GM21786 (cell line): ENCODE results near the gene DNAH17.

Experiments used
- ATAC-seq: cut with Tn5 transposase; IDR thresholded peaks from one replicate; pipeline ENCODE4 v1.9.1; 2021; ENCODE audit not compliant: unreplicated experiment

The DNAH17 gene

GRCh38 chr17:78419970-78420815, 157.0 kb downstream of the DNAH17 start:
- no peak for ATAC-seq

GRCh38 chr17:78418326-78419026, 158.7 kb downstream of the DNAH17 start:
- ATAC-seq: no peak

- ATAC-seq: no peak
Observed at GRCh38 chr17:78417531-78417909, 159.7 kb downstream of the DNAH17 start.

DNA sequence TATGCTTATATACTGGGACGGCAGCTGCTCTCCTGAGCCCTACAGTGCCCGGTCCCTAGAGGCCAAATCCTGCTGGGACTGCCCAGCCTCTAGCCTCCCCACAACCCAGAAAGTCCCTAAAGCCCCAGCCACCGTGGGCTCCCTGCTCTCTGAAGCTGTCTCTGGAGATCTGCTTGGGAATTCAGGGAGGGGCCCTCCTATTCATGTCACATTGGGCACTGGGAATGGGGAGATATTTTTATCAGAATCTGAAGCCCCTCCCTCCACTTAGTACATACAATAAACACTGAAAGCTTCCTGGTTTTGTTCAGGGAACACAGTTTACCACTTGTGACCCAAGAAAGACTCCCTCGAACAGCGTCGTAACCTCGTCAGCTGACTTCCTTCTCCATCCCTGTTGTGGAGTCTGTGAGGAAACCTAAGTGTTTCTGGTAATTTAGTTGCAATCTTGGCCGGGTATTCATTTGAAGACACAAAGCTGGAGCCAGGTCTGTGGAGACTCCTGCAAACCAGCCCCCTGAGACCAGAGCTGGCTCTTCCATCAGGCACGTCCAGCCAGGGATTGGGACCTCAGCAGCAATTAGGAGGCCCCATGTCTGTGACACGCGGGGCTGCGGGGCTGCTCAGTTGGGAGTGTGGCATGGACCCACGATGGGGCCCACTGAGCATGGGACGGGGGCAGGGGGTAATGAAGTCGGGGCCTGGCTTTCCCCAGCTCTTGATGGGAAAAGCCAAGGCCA, 160.2 kb downstream of the DNAH17 start:
- no peak for ATAC-seq

DNA sequence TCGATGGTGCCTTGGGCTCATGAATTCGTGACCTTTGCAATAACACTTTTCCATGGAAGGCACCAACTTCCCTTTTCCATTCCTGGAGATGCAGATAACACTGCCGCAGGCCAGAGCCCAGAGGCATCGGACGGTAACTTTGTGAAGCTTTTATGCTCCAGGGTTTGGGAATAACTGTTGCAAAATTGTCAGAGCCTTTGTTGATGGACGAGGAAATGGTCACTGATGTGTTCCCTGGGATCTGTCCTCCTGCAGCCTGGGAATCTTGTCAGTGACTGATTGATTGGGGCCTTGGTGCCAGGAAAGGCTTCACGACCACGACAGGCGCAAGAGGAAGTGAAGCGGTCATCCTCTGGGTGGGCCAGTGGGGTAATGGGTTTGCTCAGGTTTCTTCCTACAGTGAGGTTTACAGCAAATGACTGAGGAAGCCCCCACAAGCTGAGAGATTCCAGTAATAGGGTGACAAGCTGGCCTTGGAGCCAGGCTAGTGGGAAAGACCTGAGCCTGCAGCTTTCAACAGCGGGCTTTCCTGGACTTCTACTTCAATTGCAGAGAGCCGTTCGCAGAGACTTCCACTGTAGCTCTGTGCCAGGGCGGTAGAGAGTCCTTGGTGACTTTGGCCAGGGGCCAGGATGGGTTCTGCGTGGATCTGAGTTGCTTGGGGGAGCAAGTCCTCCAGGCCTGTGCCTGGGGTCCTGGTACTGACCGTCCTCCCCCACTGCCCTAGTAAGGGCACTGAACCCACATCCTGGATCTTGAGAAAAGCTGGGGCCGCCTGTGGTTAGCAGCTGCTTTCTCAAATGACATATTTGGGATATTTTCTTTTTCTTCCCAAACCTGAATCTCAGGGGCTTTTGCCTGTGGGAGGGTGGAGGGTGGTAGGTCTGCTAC, 161.1 kb downstream of the DNAH17 start:
- no peak for ATAC-seq

- ATAC-seq: no peak
Observed at GRCh38 chr17:78414178-78415162, 162.7 kb downstream of the DNAH17 start.

DNA sequence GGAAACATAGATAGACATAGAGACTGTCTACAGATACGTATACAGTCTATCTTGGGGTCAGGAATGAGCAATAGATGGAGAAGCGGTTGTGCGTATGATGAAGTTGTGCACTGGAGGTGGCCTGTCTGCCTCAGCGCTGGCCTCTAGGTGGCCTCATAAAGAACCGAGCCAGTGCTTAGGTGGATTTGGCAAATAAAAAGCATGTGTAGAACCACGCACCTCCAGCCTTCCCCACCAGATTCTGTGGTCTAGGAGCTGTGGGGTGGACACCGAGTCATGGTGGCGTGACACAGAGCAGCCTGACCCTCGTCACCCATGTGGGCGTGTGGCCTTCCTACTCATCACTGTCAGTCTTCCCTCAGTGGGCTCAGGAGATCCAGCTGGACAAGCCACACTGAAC, 164.8 kb downstream of the DNAH17 start:
- ATAC-seq: no peak

DNA sequence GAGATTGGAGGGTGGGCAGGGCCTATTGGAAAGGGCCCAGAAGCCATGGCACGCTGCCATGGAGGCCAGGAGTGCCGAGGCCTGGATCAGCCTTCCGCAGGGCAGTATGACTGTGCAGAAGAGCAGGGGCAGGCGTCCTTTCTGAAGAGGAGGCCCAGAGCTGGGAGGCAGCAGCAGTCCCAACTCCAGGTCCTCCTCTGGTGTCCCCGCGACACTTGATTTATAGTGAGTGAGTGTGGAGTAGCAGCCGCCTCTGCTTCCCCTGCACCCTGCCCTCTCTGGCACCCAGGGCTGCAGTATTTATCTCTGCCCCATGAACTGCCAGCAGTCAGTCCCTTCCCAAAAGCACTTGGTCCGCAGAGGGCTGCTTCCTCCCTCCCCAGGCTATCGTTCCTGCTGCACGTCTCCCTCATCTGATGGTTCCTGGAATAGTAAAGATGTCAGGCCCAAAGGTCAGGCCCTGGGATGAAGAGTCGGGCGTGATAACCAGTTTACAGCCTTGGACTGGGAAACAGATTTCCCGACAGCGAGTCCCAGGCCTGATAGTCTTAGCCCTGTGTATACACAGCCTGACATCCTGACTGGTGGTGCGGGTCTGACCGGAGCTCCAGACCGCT, 165.8 kb downstream of the DNAH17 start:
- no peak for ATAC-seq

GRCh38 chr17:78409191-78409928, 167.8 kb downstream of the DNAH17 start:
- no peak for ATAC-seq

DNA sequence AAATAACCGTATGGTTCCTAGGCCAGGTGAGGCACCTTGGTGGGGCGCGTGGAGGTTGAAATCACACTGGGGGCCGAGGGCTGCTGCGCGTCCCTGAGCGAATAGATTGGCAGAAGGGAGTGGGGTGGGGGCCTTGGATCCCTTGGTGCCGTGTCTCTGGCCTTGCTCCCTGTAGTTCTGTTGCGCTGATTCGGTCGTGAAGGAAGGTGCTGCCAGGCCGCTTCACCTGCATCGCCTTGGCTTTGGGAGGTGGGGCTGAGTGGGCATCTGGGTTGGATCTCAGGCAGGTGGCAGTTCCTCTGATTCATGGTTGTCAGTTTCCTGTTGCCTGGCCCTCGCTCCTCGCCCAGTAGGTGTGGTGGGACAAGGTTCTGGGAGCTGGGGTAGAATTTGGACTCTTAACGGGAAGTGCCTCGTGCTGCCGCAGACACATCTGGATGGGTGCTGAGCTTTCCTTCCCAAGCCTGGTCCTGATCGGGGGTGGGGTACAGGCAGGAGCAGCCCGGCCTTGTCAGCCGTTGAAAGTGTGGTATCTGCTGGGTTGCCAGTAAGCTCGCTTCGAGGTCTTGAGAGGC, 168.6 kb downstream of the DNAH17 start:
- no peak for ATAC-seq

GRCh38 chr17:78407387-78408000, 169.7 kb downstream of the DNAH17 start:
- no peak for ATAC-seq

DNA sequence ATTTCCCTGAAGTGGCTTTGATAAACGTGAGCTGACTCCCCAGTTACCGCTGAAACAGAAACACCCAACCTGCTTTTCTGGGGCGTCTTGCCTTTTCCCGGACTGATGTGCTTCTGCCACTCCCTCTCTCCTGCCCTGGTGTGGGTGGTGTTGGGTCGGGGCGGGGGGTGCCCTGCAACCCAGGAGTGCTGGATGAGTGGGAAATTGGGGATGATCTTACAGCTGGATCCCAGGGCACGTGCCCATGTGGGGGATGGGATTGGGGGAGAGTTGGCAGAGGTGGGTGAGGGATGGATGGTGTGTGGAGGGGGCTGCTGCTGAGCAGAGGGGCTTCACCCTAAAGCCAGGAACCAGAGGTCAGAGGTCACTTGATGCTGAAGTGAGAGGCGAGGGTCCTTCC, 170.3 kb downstream of the DNAH17 start:
- ATAC-seq: no peak

- ATAC-seq: no peak
Observed at GRCh38 chr17:78406396-78406795, 170.8 kb downstream of the DNAH17 start.

DNA sequence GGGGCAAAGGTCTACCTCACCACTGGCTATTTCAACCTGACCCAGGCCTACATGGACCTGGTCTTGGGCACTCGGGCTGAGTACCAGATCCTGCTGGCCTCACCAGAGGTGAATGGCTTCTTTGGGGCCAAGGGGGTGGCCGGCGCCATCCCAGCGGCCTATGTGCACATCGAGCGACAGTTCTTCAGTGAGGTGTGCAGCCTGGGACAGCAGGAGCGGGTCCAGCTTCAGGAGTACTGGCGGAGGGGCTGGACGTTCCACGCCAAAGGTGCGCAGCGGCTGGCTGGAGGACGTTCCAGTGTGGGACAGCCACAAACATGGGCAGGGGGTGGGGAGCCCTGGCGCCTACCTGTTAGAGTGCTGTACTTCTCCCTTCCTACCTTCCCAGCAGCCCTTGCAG, 173.4 kb downstream of the DNAH17 start:
- no peak for ATAC-seq

GRCh38 chr17:78401891-78402290, 175.3 kb downstream of the DNAH17 start:
- no peak for ATAC-seq

DNA sequence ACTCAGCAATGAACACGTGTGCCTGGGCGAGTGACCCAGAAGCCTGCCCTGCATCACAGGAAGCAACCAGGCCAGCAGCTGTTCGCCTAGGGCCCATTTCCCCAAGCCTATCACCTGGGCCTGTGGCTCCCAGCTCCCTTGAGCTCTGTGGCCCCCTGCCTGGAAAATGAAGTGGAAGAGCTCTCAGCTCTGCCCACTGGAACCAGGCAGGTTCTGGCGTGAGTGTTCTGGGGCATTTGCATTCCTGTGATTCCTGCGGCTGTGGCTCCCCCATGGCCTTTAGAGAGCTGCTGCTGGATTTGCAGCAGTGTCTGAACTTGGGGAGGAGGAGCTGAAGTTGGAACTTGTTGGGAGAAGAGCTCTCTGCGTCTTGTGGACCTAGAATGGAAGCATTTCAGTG, 175.9 kb downstream of the DNAH17 start:
- no peak for ATAC-seq

DNA sequence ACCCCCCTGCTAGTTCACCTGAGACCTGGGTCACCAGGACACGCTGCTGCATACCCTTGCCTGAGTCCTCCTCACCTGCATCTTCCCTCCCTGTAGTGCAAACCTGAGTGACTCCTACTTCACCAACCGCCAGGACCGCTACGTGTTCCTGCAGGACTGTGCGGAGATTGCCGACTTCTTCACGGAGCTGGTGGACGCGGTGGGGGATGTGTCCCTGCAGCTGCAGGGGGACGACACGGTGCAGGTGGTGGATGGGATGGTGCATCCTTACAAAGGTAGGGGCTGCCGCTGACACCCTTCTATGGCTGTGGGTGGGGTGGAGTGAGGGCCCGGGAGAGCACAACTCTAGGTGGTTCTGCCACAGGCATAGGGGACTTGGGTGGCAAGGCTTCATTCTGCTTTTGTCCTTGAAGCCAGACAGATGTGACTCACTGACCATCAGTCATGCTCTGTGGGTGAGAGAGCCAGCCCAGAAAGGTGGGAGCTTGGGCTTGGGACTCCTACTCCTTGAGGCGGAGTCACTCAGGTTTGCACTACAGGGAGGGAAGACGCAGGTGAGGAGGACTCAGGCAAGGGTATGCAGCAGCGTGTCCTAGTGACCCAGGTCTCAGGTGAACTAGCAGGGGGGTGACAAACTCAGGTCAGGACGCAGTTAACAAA, 176.5 kb downstream of the DNAH17 start:
- no peak for ATAC-seq
